Ovary (tissue), 3 donors: ENCODE data around the gene GUK1.

ENCODE experiments used
- EP300 ChIP-seq: sonication (generic); formaldehyde crosslinking; IDR thresholded peaks from one replicate; pipeline ENCODE4 v1.6.1; 2017; ENCODE audit warnings: antibody characterized with exemption
- TF ChIP-seq, protein P1 (sequence below), 3 donors: fragments of 450-650 bp in 2 of 3; fragments of 200-600 bp in 1 of 3; IDR thresholded peaks; one replicate each; pipeline versions ENCODE4 v1.5.1 to v1.8.0; 2016 to 2022; ENCODE audit warnings: antibody characterized with exemption in 3 of 3, mild to moderate bottlenecking in 1 of 3
- donor health status: DM: no; HTN: no; CAD: no.

DNA sequence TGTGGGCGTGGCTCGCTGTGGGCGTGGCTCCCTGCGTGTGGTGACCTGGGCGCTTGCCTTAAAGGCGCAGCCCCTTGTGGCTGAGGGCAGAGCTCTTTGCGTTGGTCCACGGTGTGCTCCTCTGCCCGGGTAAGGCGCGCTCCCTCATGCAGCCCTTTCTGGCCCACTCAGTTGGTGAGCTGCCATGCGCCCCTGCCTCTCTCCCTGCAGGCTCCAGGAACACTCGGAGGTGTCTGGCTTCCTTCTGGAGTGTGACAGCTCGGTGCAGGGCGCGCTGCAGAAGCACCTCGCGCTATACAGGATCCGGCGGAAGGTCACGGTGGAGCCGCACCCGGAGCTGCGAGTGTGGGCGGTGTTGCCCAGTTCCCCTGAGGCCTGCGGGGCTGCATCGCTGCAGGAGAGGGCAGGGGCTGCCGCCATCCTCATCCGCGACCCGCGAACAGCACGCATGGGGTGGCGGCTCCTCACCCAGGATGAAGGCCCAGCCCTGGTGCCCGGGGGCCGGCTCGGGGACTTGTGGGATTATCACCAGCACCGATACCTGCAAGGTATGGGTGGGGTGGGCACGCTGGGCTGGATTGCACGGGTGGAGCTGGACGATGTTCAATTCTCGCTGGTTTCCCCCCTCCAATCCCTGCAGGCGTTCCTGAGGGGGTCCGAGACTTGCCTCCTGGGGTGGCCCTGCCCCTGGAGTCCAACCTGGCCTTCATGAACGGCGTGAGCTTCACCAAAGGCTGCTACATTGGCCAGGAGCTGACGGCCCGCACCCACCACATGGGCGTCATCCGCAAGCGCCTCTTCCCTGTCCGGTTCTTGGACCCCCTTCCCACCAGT lies 34.6 kb downstream of the GUK1 start:
- TF ChIP-seq, protein P1, sequence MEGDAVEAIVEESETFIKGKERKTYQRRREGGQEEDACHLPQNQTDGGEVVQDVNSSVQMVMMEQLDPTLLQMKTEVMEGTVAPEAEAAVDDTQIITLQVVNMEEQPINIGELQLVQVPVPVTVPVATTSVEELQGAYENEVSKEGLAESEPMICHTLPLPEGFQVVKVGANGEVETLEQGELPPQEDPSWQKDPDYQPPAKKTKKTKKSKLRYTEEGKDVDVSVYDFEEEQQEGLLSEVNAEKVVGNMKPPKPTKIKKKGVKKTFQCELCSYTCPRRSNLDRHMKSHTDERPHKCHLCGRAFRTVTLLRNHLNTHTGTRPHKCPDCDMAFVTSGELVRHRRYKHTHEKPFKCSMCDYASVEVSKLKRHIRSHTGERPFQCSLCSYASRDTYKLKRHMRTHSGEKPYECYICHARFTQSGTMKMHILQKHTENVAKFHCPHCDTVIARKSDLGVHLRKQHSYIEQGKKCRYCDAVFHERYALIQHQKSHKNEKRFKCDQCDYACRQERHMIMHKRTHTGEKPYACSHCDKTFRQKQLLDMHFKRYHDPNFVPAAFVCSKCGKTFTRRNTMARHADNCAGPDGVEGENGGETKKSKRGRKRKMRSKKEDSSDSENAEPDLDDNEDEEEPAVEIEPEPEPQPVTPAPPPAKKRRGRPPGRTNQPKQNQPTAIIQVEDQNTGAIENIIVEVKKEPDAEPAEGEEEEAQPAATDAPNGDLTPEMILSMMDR (IDR thresholded peaks at IDR 0.05), result no peak
- TF ChIP-seq EP300, result no peak
